B cell (primary cell): Measurements from ENCODE around the gene CFAP74. TPM values are rescaled to one million over a fixed set of nuclear protein-coding genes. Genes with fewer than 3 reads are reported as not detected.

Experiments used
- ATAC-seq: fragments of 200-7000 bp; cut with Tn5 transposase; one replicate; pipeline ENCODE4 v1.10.0; 2021; ENCODE audit warnings: low read depth, mild to moderate bottlenecking, moderate number of reproducible peaks, moderate library complexity
- CTCF ChIA-PET: fragments of 350-600 bp; sonication (Branson Sonifier 250); formaldehyde crosslinking; loops from one replicate; lab custom pipeline; 2021; ENCODE audit warnings: antibody characterized with exemption, inconsistent platforms; lab: Charles Lee
- POLR2A ChIA-PET: fragments of 350-600 bp; sonication (Branson Sonifier 250); formaldehyde crosslinking; loops from one replicate; lab custom pipeline; 2021; ENCODE audit warnings: antibody characterized with exemption; lab: Charles Lee
- DNase-seq: peaks from one replicate; pipeline ENCODE4 v3.0.0; 2013
- H2AFZ ChIP-seq: 2 replicates; pipeline ENCODE4 v1.6.1; 2012; ENCODE audit warnings: mild to moderate bottlenecking, low read depth, low read length; ENCODE audit not compliant: insufficient read depth, poor library complexity, severe bottlenecking
- H3K27ac ChIP-seq, 2 donors: 1 replicate in 1 of 2; 2 replicates in 1 of 2; pipeline ENCODE4 v1.5.1; 2012 to 2013; ENCODE audit warnings: low read length in 2 of 2, mild to moderate bottlenecking in 2 of 2, moderate library complexity in 1 of 2
- H3K27me3 ChIP-seq, 4 experiments: fragments of 200-600 bp in 1 of 4; sonication (generic) in 1 of 4; replicated peaks in 1 of 4; 1 replicate in 2 of 4; 2 replicates in 2 of 4; pipeline versions ENCODE4 v1.6.1 to v1.7.0; 2013 to 2016; ENCODE audit warnings: low read length in 3 of 4, mild to moderate bottlenecking in 2 of 4, mixed read lengths in 1 of 4, moderate library complexity in 1 of 4; ENCODE audit not compliant: insufficient read depth in 4 of 4, control insufficient read depth in 3 of 4; ENCODE audit errors: control extremely low read depth in 1 of 4
- H3K36me3 ChIP-seq, 2 experiments: replicated peaks in 1 of 2; 1 replicate in 1 of 2; 2 replicates in 1 of 2; pipeline versions ENCODE4 v1.6.1 to v1.7.1; 2013; ENCODE audit warnings: low read length in 1 of 2; ENCODE audit not compliant: insufficient read depth in 2 of 2, control insufficient read depth in 1 of 2; ENCODE audit errors: control extremely low read depth in 1 of 2, extremely low read depth in 1 of 2
- H3K4me1 ChIP-seq, 2 donors: fragments of 200-600 bp in 1 of 2; sonication (generic) in 1 of 2; 1 replicate in 1 of 2; 2 replicates in 1 of 2; pipeline versions ENCODE4 v1.5.1 to v1.6.1; 2013 to 2017; ENCODE audit warnings: low read length in 2 of 2; ENCODE audit not compliant: control insufficient read depth in 2 of 2, insufficient read depth in 2 of 2
- H3K4me2 ChIP-seq: replicated peaks from 2 replicates; pipeline ENCODE3; 2012; ENCODE audit warnings: mild to moderate bottlenecking, low read depth, low read length; ENCODE audit not compliant: poor library complexity, severe bottlenecking
- H3K4me3 ChIP-seq, 5 experiments: fragments of 200-600 bp in 1 of 5; sonication (generic) in 1 of 5; 1 replicate in 3 of 5; 2 replicates in 2 of 5; pipeline versions ENCODE4 v1.5.1 to v1.7.0; 2011 to 2016; ENCODE audit warnings: low read length in 4 of 5, mild to moderate bottlenecking in 4 of 5, low read depth in 2 of 5, control low read depth in 1 of 5, moderate library complexity in 1 of 5; ENCODE audit not compliant: insufficient read depth in 1 of 5; ENCODE audit errors: control extremely low read depth in 1 of 5, extremely low read depth in 1 of 5
- H3K79me2 ChIP-seq: fragments of 200-600 bp; sonication (generic); one replicate; pipeline ENCODE4 v1.6.0; 2016; ENCODE audit warnings: low read length; ENCODE audit not compliant: control insufficient read depth, insufficient read depth
- H3K9ac ChIP-seq: fragments of 200-600 bp; sonication (generic); 2 replicates; pipeline ENCODE4 v1.6.1; 2017; ENCODE audit warnings: mild to moderate bottlenecking, low read length, moderate library complexity
- H3K9me3 ChIP-seq, 3 donors: one replicate each; pipeline versions ENCODE4 v1.6.1 to v1.7.1; 2013; ENCODE audit warnings: low read length in 2 of 3; ENCODE audit not compliant: control insufficient read depth in 2 of 3, insufficient read depth in 1 of 3; ENCODE audit errors: control extremely low read depth in 1 of 3
- H4K20me1 ChIP-seq: 2 replicates; pipeline ENCODE4 v1.6.0; 2012; ENCODE audit warnings: mild to moderate bottlenecking, low read length; ENCODE audit not compliant: insufficient read depth, control insufficient read depth, poor library complexity, severe bottlenecking
- H3K27ac Mint-ChIP-seq: one replicate; pipeline ENCODE4 v1.8.0; 2021; ENCODE audit warnings: mixed read lengths
- H3K27me3 Mint-ChIP-seq: one replicate; pipeline ENCODE4 v1.8.0; 2021; ENCODE audit warnings: mixed read lengths
- H3K4me1 Mint-ChIP-seq: one replicate; pipeline ENCODE4 v1.8.0; 2021; ENCODE audit warnings: mixed read lengths
- H3K4me3 Mint-ChIP-seq: one replicate; pipeline ENCODE4 v1.8.0; 2021; ENCODE audit warnings: mixed read lengths
- H3K9me3 Mint-ChIP-seq: one replicate; pipeline ENCODE4 v1.8.0; 2022; ENCODE audit warnings: mixed read lengths; ENCODE audit not compliant: insufficient read depth
- EZH2 ChIP-seq: IDR thresholded peaks from 2 replicates; pipeline ENCODE4 v1.6.1; 2012; ENCODE audit warnings: borderline replicate concordance, low read depth, mild to moderate bottlenecking, moderate library complexity, low read length; ENCODE audit not compliant: insufficient read depth, poor library complexity, severe bottlenecking
- WGBS: methylation state at CpG from one replicate; pipeline ENCODE4 v1.1.5; 2013; ENCODE audit warnings: missing lambda C conversion rate; ENCODE audit not compliant: insufficient coverage; 5-methylcytosine and 5-hydroxymethylcytosine counted together
- intact Hi-C: fragments of 100-400 bp; cut with micrococcal nuclease; formaldehyde crosslinking; loops from one replicate; pipeline ENCODE4 v1.10.0; 2022
- polyA plus RNA-seq: library from polyadenylated mRNA; depleted of rRNA; stranded (reverse); fragments of >200 nt; gene quantifications from 2 replicates; pipeline ENCODE4 v1.2.3, GENCODE V29; 2012
- total RNA-seq, 2 donors: library from RNA; stranded (reverse); fragments of 120-200 nt in 1 of 2; gene quantifications; 1 replicate in 1 of 2; 2 replicates in 1 of 2; pipeline versions ENCODE4 v1.2.3 to v1.2.4, GENCODE V29; 2013 to 2022
- TF ChIP-seq, protein P1 (sequence below): fragments of 200-600 bp; IDR thresholded peaks from one replicate; pipeline ENCODE4 v1.8.0; 2022; ENCODE audit warnings: antibody characterized with exemption, mild to moderate bottlenecking

Gene CFAP74
- total and polyA plus RNA-seq, 2 donors (not counting 1 experiment from before 2014, with no cell fraction given): not detected

DNA sequence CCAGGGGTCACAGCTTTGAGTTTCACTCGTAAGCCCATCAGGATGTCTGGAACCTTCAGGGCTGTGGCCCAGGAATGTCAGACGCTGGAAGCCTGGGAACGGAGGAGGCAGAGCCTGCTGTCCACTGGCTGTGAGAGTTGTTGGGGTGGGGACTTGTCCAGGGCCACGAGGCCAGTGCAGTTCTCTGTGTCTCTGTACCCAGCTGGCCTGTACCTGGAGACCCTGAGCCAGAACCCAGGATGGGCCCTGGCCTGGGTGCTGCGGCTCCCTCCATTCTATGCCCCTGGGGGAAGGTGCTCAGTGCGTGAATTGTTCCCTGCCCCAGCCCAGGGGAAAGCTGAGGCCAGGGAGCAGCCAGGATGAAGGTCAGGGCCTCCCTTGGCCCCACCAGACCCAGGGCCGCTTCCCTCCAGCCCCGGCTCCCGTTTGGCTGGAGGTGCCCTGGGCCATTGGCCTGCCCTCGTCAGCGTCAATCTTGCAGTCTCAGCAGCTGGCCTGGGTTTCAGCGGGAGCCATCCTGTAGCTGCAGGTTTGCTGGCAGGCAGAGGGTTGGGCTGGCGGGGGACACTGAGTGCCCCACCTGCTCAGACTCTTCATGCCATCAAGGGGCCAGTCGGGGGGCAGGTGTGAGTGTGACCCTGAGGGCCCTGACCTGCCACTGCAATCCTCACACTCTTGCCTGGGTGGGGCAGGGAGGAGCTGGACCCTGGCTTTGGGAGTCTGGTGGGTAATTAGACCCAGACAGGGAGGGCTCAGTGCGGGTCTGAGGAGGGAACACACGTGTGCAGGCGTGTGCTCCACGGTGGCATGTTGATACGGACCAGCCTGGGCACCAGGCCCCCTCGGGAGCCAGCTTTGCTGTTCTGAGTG, 89.2 kb downstream of the CFAP74 start:
- Histone ChIP-seq H3K79me2 (peaks cover 5% of the 10 kb centered on the region), H3K4me3 (no peak overlapping the region), H3K4me1 (peaks cover 15 to 21% of the 10 kb centered on the region in 2 donors), H3K9me3 (peaks cover 0 to 16% (median 0%) of the 10 kb centered on the region in 3 donors), H4K20me1 (no peaks in the 10 kb centered on the region), H2AFZ (no peak overlapping the region), H3K27ac (no peak overlapping the region), H3K36me3 (no peaks in the 10 kb centered on the region), H3K27me3 (peaks cover 0 to 2% (median 0%) of the 10 kb centered on the region in 4 experiments), H3K9ac (no peak overlapping the region), H3K4me2 (no peak overlapping the region)
- H3K4me1 Mint-ChIP-seq: peaks cover 7% of the 10 kb centered on the region
- DNase-seq: peak; percentile 25
- H3K27me3 Mint-ChIP-seq: peaks cover 4% of the 10 kb centered on the region
- ChIA-PET POLR2A (no interaction called here), CTCF (interaction anchor here (0.6 kb wide), 1 partner anchor 162 kb away, joined by 3 read pairs; no protein-coding TSS in a partner anchor)
- no peak for ATAC-seq
- intact Hi-C loops: no loop called here
- H3K9me3 Mint-ChIP-seq: no peaks in the 10 kb centered on the region
- no peak overlapping the region for H3K27ac Mint-ChIP-seq
- no peak overlapping the region for H3K4me3 Mint-ChIP-seq
- WGBS: 86% methylated on average over 20 of the region's 20 CpGs
- TF ChIP-seq, protein P1, sequence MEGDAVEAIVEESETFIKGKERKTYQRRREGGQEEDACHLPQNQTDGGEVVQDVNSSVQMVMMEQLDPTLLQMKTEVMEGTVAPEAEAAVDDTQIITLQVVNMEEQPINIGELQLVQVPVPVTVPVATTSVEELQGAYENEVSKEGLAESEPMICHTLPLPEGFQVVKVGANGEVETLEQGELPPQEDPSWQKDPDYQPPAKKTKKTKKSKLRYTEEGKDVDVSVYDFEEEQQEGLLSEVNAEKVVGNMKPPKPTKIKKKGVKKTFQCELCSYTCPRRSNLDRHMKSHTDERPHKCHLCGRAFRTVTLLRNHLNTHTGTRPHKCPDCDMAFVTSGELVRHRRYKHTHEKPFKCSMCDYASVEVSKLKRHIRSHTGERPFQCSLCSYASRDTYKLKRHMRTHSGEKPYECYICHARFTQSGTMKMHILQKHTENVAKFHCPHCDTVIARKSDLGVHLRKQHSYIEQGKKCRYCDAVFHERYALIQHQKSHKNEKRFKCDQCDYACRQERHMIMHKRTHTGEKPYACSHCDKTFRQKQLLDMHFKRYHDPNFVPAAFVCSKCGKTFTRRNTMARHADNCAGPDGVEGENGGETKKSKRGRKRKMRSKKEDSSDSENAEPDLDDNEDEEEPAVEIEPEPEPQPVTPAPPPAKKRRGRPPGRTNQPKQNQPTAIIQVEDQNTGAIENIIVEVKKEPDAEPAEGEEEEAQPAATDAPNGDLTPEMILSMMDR: no peak
- TF ChIP-seq EZH2: no peak
